H9 (cell line): ENCODE results near the gene TTF2. TPM values are rescaled to one million over a fixed set of nuclear protein-coding genes. Genes with fewer than 3 reads are reported as not detected.

Experiments used
- DNase-seq: peaks from one replicate; pipeline ENCODE4 v3.0.0-alpha.2; 2017
- H2AFZ ChIP-seq: one replicate; pipeline ENCODE4 v1.6.1; 2013; ENCODE audit warnings: mild to moderate bottlenecking, low read length, control low read depth, moderate library complexity
- H2AK5ac ChIP-seq: 2 replicates; pipeline ENCODE4 v1.6.1; 2013; ENCODE audit warnings: low read length, control low read depth, mixed read lengths; ENCODE audit not compliant: insufficient read length
- H2BK120ac ChIP-seq: one replicate; pipeline ENCODE4 v1.6.1; 2013; ENCODE audit warnings: low read depth, mild to moderate bottlenecking, low read length, control low read depth, inconsistent platforms; ENCODE audit not compliant: poor library complexity, severe bottlenecking
- H2BK12ac ChIP-seq: 2 replicates; pipeline ENCODE4 v1.6.1; 2013; ENCODE audit warnings: low read length, control low read depth, mixed read lengths, low read depth; ENCODE audit not compliant: insufficient read length
- H2BK15ac ChIP-seq: 2 replicates; pipeline ENCODE4 v1.6.1; 2013; ENCODE audit warnings: low read depth, low read length, control low read depth
- H2BK20ac ChIP-seq: one replicate; pipeline ENCODE4 v1.6.1; 2013; ENCODE audit warnings: low read depth, mild to moderate bottlenecking, low read length, control low read depth, inconsistent platforms; ENCODE audit not compliant: poor library complexity, severe bottlenecking
- H2BK5ac ChIP-seq: 2 replicates; pipeline ENCODE4 v1.6.1; 2013; ENCODE audit warnings: low read length, control low read depth, mixed read lengths; ENCODE audit not compliant: insufficient read length
- H3K14ac ChIP-seq: 2 replicates; pipeline ENCODE4 v1.6.1; 2013; ENCODE audit warnings: low read length, control low read depth; ENCODE audit not compliant: insufficient read depth
- H3K18ac ChIP-seq: 2 replicates; pipeline ENCODE4 v1.6.1; 2013; ENCODE audit warnings: low read depth, mild to moderate bottlenecking, mixed read lengths, low read length, control low read depth; ENCODE audit not compliant: insufficient read length
- H3K23ac ChIP-seq: 2 replicates; pipeline ENCODE4 v1.6.1; 2013; ENCODE audit warnings: low read length, control low read depth, mixed read lengths, low read depth; ENCODE audit not compliant: insufficient read length
- H3K23me2 ChIP-seq: 2 replicates; pipeline ENCODE4 v1.6.1; 2013; ENCODE audit warnings: low read depth, mild to moderate bottlenecking, mixed read lengths, low read length, control low read depth; ENCODE audit not compliant: insufficient read length, poor library complexity, severe bottlenecking
- H3K27ac ChIP-seq: 2 replicates; pipeline ENCODE4 v1.5.1; 2013; ENCODE audit warnings: low read length, control low read depth, mixed read lengths, low read depth; ENCODE audit not compliant: insufficient read length
- H3K27me3 ChIP-seq: 2 replicates; pipeline ENCODE4 v1.6.1; 2013; ENCODE audit warnings: low read length, control low read depth, inconsistent platforms; ENCODE audit not compliant: insufficient read depth
- H3K4ac ChIP-seq: 2 replicates; pipeline ENCODE4 v1.6.1; 2013; ENCODE audit warnings: low read depth, mild to moderate bottlenecking, control low read depth, inconsistent platforms, low read length, moderate library complexity
- H3K4me1 ChIP-seq: 2 replicates; pipeline ENCODE4 v1.6.1; 2013; ENCODE audit warnings: low read length, control low read depth, inconsistent platforms; ENCODE audit not compliant: insufficient read depth
- H3K4me2 ChIP-seq: 2 replicates; pipeline ENCODE4 v1.6.1; 2013; ENCODE audit warnings: low read length, control low read depth, mixed read lengths; ENCODE audit not compliant: insufficient read length, insufficient read depth
- H3K56ac ChIP-seq: 2 replicates; pipeline ENCODE4 v1.6.1; 2013; ENCODE audit warnings: low read depth, mild to moderate bottlenecking, mixed read lengths, low read length, control low read depth; ENCODE audit not compliant: insufficient read length
- H3K79me1 ChIP-seq: 2 replicates; pipeline ENCODE4 v1.6.1; 2013; ENCODE audit warnings: low read depth, mild to moderate bottlenecking, moderate library complexity, low read length, control low read depth, inconsistent platforms; ENCODE audit not compliant: insufficient read depth, poor library complexity, severe bottlenecking
- H3K79me2 ChIP-seq: 2 replicates; pipeline ENCODE4 v1.6.1; 2013; ENCODE audit warnings: low read length, control low read depth, inconsistent platforms; ENCODE audit not compliant: insufficient read depth
- H3K9ac ChIP-seq: 2 replicates; pipeline ENCODE4 v1.6.1; 2013; ENCODE audit warnings: low read length, control low read depth, mixed read lengths; ENCODE audit not compliant: insufficient read length; ENCODE audit errors: extremely low read depth
- H3K9me3 ChIP-seq: one replicate; pipeline ENCODE4 v1.6.1; 2013; ENCODE audit warnings: low read depth, low read length, inconsistent platforms; ENCODE audit not compliant: control insufficient read depth
- H3T11ph ChIP-seq: one replicate; pipeline ENCODE4 v1.6.1; 2013; ENCODE audit warnings: mild to moderate bottlenecking, low read length, control low read depth, inconsistent platforms
- H4K20me1 ChIP-seq: one replicate; pipeline ENCODE4 v1.6.1; 2013; ENCODE audit not compliant: control insufficient read depth, insufficient read length, insufficient read depth
- H4K5ac ChIP-seq: 2 replicates; pipeline ENCODE4 v1.6.1; 2013; ENCODE audit warnings: low read depth, mild to moderate bottlenecking, mixed read lengths, low read length, control low read depth; ENCODE audit not compliant: insufficient read length
- H4K8ac ChIP-seq: replicated peaks from 2 replicates; pipeline ENCODE4 v1.6.1; 2013; ENCODE audit warnings: low read length, control low read depth, mixed read lengths, low read depth; ENCODE audit not compliant: insufficient read length
- H4K91ac ChIP-seq: 2 replicates; pipeline ENCODE4 v1.6.1; 2013; ENCODE audit warnings: low read depth, mild to moderate bottlenecking, moderate library complexity, mixed read lengths, low read length, control low read depth; ENCODE audit not compliant: insufficient read length
- H3K27ac Mint-ChIP-seq, 3 experiments: 2 replicates in 2 of 3; 3 replicates in 1 of 3; pipeline ENCODE4 v1.8.0; 2020 to 2021; ENCODE audit warnings: mixed read lengths in 3 of 3, mild to moderate bottlenecking in 1 of 3, moderate library complexity in 1 of 3
- H3K27me3 Mint-ChIP-seq: 2 replicates; pipeline ENCODE4 v1.8.0; 2021; ENCODE audit warnings: low read depth, mild to moderate bottlenecking, moderate library complexity, mixed read lengths
- H3K36me3 Mint-ChIP-seq, 3 experiments: 2 replicates in 2 of 3; 3 replicates in 1 of 3; pipeline ENCODE4 v1.8.0; 2020 to 2021; ENCODE audit warnings: low read depth in 3 of 3, mixed read lengths in 3 of 3; ENCODE audit not compliant: insufficient read depth in 1 of 3
- H3K4me1 Mint-ChIP-seq, 2 experiments: 2 replicates each; pipeline ENCODE4 v1.8.0; 2020; ENCODE audit warnings: mixed read lengths in 2 of 2
- H3K4me3 Mint-ChIP-seq, 2 experiments: 2 replicates in 1 of 2; 3 replicates in 1 of 2; pipeline ENCODE4 v1.8.0; 2020 to 2021; ENCODE audit warnings: mild to moderate bottlenecking in 2 of 2, mixed read lengths in 2 of 2, moderate library complexity in 1 of 2
- H3K9me3 Mint-ChIP-seq, 2 experiments: 2 replicates in 1 of 2; 3 replicates in 1 of 2; pipeline ENCODE4 v1.8.0; 2020; ENCODE audit warnings: mild to moderate bottlenecking in 2 of 2, mixed read lengths in 2 of 2, moderate library complexity in 1 of 2
- CTCF ChIP-seq: fragments of 200-600 bp; sonication (generic); conservative IDR thresholded peaks from 3 replicates; pipeline ENCODE4 v1.8.0; 2021; ENCODE audit warnings: antibody characterized with exemption, mild to moderate bottlenecking
- WGBS: extraction: QIAGEN DNeasy Blood & Tissue Kit; methylation state at CpG from one replicate; pipeline ENCODE4 v1.1.7; 2013; ENCODE audit warnings: missing lambda C conversion rate, low lambda C conversion rate, mixed read lengths; ENCODE audit not compliant: insufficient read length; ENCODE audit errors: extremely low coverage; 5-methylcytosine and 5-hydroxymethylcytosine counted together
- total RNA-seq: library from RNA; stranded (reverse); gene quantifications from 2 replicates; pipeline ENCODE4 v1.2.1, GENCODE V29; 2021

TTF2 gene
- total RNA-seq, 1 experiment from 2014 or later: 86.4 TPM

GRCh38 chr1:117014209-117014608 lies 45.9 kb upstream of the TTF2 start:
- no peak overlapping the region for H3K27ac Mint-ChIP-seq
- H2AFZ ChIP-seq: no peak overlapping the region
- H3K4me2 ChIP-seq: no peak overlapping the region
- no peak overlapping the region for H4K5ac ChIP-seq
- no peak overlapping the region for H2BK20ac ChIP-seq
- no peak overlapping the region for H2BK5ac ChIP-seq
- H3K36me3 Mint-ChIP-seq: no peaks in the 10 kb centered on the region
- peaks cover 3% of the 10 kb centered on the region; the same call in 1 of the 2 replicates for H3K4me1 ChIP-seq
- H3K9me3 Mint-ChIP-seq: no peaks in the 10 kb centered on the region
- H2BK120ac ChIP-seq: no peak overlapping the region
- H3K14ac ChIP-seq: no peak overlapping the region
- H4K20me1 ChIP-seq: no peaks in the 10 kb centered on the region
- WGBS: no CpG with 5 or more reads among the region's 5 CpGs
- H3K56ac ChIP-seq: no peak overlapping the region
- H3K23me2 ChIP-seq: no peaks in the 10 kb centered on the region
- no peak overlapping the region for H2BK12ac ChIP-seq
- H3K4me3 Mint-ChIP-seq: no peak overlapping the region
- H3K4me1 Mint-ChIP-seq: peaks cover 14 to 24% of the 10 kb centered on the region in 2 experiments
- H3K4ac ChIP-seq: no peak overlapping the region
- no peak overlapping the region for H2AK5ac ChIP-seq
- H3K9ac ChIP-seq: no peak overlapping the region
- no peak overlapping the region for H3K18ac ChIP-seq
- no peak overlapping the region for H3K23ac ChIP-seq
- no peak overlapping the region for H3K27ac ChIP-seq
- no peaks in the 10 kb centered on the region for H3K9me3 ChIP-seq
- no peaks in the 10 kb centered on the region for H3K79me2 ChIP-seq
- H3T11ph ChIP-seq: no peak overlapping the region
- DNase-seq: no peak
- no peak overlapping the region for H4K91ac ChIP-seq
- H3K27me3 ChIP-seq: no peaks in the 10 kb centered on the region
- no peak for TF ChIP-seq CTCF
- H4K8ac ChIP-seq: no peak overlapping the region
- H3K79me1 ChIP-seq: no peaks in the 10 kb centered on the region
- no peak overlapping the region for H2BK15ac ChIP-seq
- no peaks in the 10 kb centered on the region for H3K27me3 Mint-ChIP-seq
